DOHH2 (cell line): ENCODE measurements around the gene ARID3C.
A peak's percentile ranks its signal among the peaks of the same experiment; 100 is the strongest.

ENCODE experiments used
- H3F3A ChIP-seq: fragments of 200-600 bp; sonication (generic), shearing (Covaris generic); 2 replicates; pipeline ENCODE4 v1.6.0; 2016; ENCODE audit warnings: antibody characterized with exemption, mild to moderate bottlenecking; ENCODE audit not compliant: control insufficient read depth, insufficient read depth
- H3K27ac ChIP-seq: fragments of 200-600 bp; sonication (generic); 2 replicates; pipeline ENCODE4 v1.5.1; 2014; ENCODE audit warnings: low read depth, mild to moderate bottlenecking, low read length, moderate library complexity
- H3K27me3 ChIP-seq: fragments of 200-600 bp; sonication (generic); 2 replicates; pipeline ENCODE4 v1.6.1; 2014; ENCODE audit warnings: mild to moderate bottlenecking, low read length, mixed read lengths; ENCODE audit not compliant: control insufficient read depth
- H3K36me3 ChIP-seq: fragments of 200-600 bp; sonication (generic); 2 replicates; pipeline ENCODE4 v1.6.1; 2014; ENCODE audit warnings: mild to moderate bottlenecking, low read length, moderate library complexity, mixed read lengths; ENCODE audit not compliant: control insufficient read depth
- H3K4me1 ChIP-seq: fragments of 200-600 bp; sonication (generic); 2 replicates; pipeline ENCODE4 v1.6.1; 2014; ENCODE audit warnings: mild to moderate bottlenecking, low read length, mixed read lengths; ENCODE audit not compliant: control insufficient read depth
- H3K4me2 ChIP-seq: fragments of 200-600 bp; sonication (generic); 2 replicates; pipeline ENCODE4 v1.6.0; 2014; ENCODE audit warnings: mild to moderate bottlenecking, low read length, moderate library complexity
- H3K4me3 ChIP-seq: fragments of 200-600 bp; sonication (generic); 2 replicates; pipeline ENCODE4 v1.5.1; 2014; ENCODE audit warnings: mild to moderate bottlenecking, low read length, mixed read lengths
- H3K79me2 ChIP-seq: fragments of 200-600 bp; sonication (generic); 2 replicates; pipeline ENCODE4 v1.6.1; 2014; ENCODE audit warnings: mild to moderate bottlenecking, low read length, mixed read lengths; ENCODE audit not compliant: control insufficient read depth
- H3K9me2 ChIP-seq: fragments of 200-600 bp; sonication (generic); replicated peaks from 2 replicates; pipeline ENCODE4 v1.6.1; 2014; ENCODE audit warnings: mild to moderate bottlenecking, low read length, mixed read lengths; ENCODE audit not compliant: control insufficient read depth
- H3K9me3 ChIP-seq: fragments of 200-600 bp; sonication (generic); 2 replicates; pipeline ENCODE4 v1.6.1; 2014; ENCODE audit warnings: antibody characterized with exemption, low read length, mixed read lengths; ENCODE audit not compliant: control insufficient read depth, insufficient read depth
- H4K20me1 ChIP-seq: fragments of 200-600 bp; sonication (generic); 2 replicates; pipeline ENCODE4 v1.6.0; 2014; ENCODE audit warnings: low read depth, mild to moderate bottlenecking, antibody characterized with exemption, low read length, moderate library complexity; ENCODE audit not compliant: control insufficient read depth, insufficient read depth
- EZH2phosphoT487 ChIP-seq: fragments of 200-600 bp; sonication (generic); IDR thresholded peaks from 2 replicates; pipeline ENCODE4 v1.6.1; 2017; ENCODE audit warnings: borderline replicate concordance, mild to moderate bottlenecking, antibody characterized with exemption, low read length, moderate library complexity, mixed read lengths
- TF ChIP-seq, protein P1 (sequence below): fragments of 200-600 bp; sonication (generic); IDR thresholded peaks from one replicate; pipeline ENCODE4 v1.5.1; 2014; ENCODE audit warnings: antibody characterized with exemption, mild to moderate bottlenecking, low read depth, low read length; ENCODE audit not compliant: poor library complexity, severe bottlenecking

ARID3C gene

DNA sequence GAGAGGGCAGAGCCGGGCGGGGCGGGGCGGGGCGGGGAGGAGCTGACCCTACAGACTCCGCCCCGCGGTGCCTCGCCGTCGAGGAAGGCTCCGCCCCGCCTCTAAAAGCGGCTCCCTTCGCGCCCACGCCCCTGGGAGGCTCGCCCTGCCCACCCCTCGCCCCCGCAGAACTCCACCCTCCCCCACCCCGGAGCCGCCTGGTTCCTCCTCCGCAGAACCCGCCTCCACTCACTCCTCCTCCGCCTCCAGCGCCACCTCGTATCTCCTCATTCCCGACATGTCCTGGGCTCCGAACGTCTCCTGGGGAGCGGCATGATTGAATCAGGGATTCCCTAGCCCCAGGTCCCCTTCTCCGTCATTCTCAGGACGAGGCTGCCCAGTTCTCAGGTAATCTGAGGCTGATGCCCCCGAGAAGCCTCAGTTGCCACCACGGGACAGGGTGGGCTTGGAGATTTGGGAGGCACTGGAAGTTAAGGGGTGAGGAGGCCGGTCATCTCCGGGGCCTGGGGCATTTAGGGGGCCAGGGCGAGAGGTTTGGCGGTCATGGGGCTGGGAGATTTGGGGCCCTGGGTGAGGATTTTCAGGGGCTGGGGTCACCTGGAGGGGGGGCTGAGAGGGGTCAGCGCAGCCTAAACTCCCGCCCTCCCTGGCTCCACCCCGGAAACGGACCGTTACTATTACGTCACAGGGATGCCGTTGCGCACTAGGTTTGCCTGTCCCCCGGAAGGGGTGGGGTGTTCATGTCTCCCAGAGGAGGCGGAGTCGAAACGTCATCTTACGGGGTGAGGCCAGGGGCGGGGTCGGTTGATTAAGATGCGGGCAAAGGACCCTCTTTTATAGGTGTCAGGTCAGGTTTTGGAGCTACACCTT is 36.8 kb upstream of the ARID3C start:
- no peaks in the 10 kb centered on the region for H3K79me2 ChIP-seq
- peaks cover 16% of the 10 kb centered on the region for H3K4me1 ChIP-seq
- TF ChIP-seq, protein P1, sequence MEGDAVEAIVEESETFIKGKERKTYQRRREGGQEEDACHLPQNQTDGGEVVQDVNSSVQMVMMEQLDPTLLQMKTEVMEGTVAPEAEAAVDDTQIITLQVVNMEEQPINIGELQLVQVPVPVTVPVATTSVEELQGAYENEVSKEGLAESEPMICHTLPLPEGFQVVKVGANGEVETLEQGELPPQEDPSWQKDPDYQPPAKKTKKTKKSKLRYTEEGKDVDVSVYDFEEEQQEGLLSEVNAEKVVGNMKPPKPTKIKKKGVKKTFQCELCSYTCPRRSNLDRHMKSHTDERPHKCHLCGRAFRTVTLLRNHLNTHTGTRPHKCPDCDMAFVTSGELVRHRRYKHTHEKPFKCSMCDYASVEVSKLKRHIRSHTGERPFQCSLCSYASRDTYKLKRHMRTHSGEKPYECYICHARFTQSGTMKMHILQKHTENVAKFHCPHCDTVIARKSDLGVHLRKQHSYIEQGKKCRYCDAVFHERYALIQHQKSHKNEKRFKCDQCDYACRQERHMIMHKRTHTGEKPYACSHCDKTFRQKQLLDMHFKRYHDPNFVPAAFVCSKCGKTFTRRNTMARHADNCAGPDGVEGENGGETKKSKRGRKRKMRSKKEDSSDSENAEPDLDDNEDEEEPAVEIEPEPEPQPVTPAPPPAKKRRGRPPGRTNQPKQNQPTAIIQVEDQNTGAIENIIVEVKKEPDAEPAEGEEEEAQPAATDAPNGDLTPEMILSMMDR = no peak
- TF ChIP-seq EZH2phosphoT487 = no peak
- H3K9me2 ChIP-seq = no peaks in the 10 kb centered on the region
- peak overlapping the region; percentile 83 for H3K4me2 ChIP-seq
- peak overlapping the region; percentile 79 for H3K4me3 ChIP-seq
- H3F3A ChIP-seq = no peaks in the 10 kb centered on the region
- H3K27ac ChIP-seq = peak overlapping the region; percentile 47
- H3K27me3 ChIP-seq = peaks cover 5% of the 10 kb centered on the region; the same call in 1 of the 2 replicates
- H3K9me3 ChIP-seq = no peaks in the 10 kb centered on the region
- no peaks in the 10 kb centered on the region for H3K36me3 ChIP-seq
- H4K20me1 ChIP-seq = no peaks in the 10 kb centered on the region

DNA sequence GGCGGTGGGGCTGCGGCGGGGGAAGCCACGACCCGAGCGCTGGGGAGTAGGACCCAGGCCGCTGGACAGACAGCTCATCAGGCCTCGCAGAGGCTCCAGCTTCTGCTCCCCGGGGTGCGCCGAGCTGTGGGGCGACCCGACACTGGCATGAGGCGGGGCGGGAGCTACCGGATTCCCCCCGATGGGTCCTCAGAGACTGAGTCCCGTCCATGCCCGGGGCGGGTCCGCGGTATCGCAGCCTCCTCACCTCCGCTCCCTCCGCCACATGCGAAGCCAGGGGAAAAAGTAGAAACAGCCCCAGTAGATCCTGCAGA is 36.2 kb upstream of the ARID3C start:
- Histone ChIP-seq H4K20me1 (no peaks in the 10 kb centered on the region), H3K4me2 (peak overlapping the region; percentile 83), H3K79me2 (no peaks in the 10 kb centered on the region), H3K4me1 (peaks cover 16% of the 10 kb centered on the region), H3K9me3 (no peaks in the 10 kb centered on the region), H3K36me3 (no peaks in the 10 kb centered on the region), H3F3A (no peaks in the 10 kb centered on the region), H3K27me3 (peaks cover 5% of the 10 kb centered on the region; the same call in 1 of the 2 replicates), H3K27ac (no peak overlapping the region), H3K9me2 (no peaks in the 10 kb centered on the region), H3K4me3 (peak overlapping the region; percentile 79)
- no peak for TF ChIP-seq EZH2phosphoT487
- TF ChIP-seq, protein P1 = no peak

DNA sequence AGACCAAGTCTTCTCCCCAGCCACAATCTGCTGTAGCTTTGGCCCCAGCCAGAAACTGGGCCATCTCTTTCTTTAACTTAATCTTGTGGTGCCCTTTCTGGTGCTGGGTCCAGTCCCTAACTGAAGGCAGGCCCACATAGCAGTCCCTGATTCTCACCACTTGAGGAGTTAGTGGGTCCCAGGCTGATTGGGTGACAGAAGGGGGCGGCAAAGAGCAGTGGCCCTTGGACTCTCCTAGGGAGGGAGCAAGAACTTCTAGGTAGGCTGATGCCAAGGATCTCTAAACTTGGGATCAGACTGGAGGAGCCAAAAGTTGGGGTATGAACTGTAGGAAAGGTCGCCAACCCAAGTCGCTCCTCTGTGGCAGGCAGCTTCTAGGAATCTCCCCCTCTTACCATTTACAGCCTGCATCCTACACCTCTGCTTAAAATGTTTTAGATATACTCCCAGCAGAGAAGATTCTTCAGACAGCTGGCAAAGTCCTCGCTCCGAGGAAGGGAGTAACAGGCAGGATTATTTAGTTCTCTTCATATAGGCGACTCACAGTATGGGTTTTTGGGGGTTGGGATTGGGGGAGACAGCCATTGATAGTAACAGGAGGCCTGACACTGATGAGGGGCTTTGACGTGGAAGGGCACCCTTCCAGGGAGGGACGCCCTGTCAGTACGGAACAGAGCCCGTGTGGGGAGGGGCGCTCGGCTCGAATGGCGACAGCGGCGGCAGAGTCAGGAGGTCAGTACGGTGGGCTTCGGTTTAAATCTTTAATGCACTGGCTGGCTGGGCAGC is 35.6 kb upstream of the ARID3C start:
- peaks cover 16% of the 10 kb centered on the region for H3K4me1 ChIP-seq
- H3K9me2 ChIP-seq = no peaks in the 10 kb centered on the region
- no peak for TF ChIP-seq EZH2phosphoT487
- TF ChIP-seq, protein P1 = peak; percentile 94
- no peaks in the 10 kb centered on the region for H3K79me2 ChIP-seq
- H3F3A ChIP-seq = no peaks in the 10 kb centered on the region
- no peaks in the 10 kb centered on the region for H3K9me3 ChIP-seq
- peak overlapping the region; percentile 83 for H3K4me2 ChIP-seq
- H3K4me3 ChIP-seq = peak overlapping the region; percentile 79
- no peaks in the 10 kb centered on the region for H3K36me3 ChIP-seq
- H3K27ac ChIP-seq = no peak overlapping the region
- no peaks in the 10 kb centered on the region for H4K20me1 ChIP-seq
- H3K27me3 ChIP-seq = peaks cover 5% of the 10 kb centered on the region; the same call in 1 of the 2 replicates
